HL-60/S4 (cell line): ENCODE results near the gene ZBTB12.

ENCODE experiments used
- in situ Hi-C: fragments of 300-500 bp; cut with MboI; formaldehyde crosslinking; loops from 2 replicates; pipeline ENCODE4 v1.14.3; 2022; ENCODE audit warnings: low sequenced_read_pairs

The ZBTB12 gene

DNA sequence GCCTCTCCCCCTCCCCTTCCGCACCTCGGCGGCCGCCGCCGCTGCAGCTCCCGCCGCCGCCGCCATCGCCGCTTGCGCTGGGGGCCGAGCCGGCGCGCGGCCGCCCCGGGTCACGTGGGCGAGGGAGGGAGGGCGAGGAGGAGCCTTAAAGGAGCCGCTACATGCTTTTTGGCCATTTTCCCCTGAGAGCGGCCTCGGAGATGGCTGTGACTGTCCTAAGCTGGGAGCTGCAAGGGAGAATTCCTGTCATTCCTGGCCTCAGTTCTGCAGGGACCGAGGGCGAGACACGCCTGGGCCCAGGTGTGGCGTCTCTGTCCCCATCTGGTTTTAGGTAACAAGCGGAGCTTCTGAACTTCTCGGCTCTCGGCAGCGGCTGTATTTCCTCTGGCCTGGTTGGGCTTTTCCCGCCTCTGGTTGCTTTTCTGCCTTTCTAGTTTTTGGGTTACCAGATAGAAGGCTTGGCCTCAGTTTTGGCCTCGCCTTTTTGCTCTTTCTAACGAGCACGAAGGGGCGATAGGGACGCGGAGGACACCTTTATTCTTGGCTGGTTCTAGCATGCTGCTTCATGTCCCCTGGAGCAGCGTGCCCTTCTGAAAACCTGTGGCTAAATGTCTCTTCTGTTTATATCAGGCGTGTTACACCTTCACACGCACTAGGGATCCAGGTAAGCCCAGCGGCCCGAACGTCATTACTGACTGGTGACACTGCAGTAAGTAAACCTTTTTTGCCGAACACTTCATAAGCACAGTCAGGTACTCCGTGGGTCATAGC is 4.1 kb downstream of the ZBTB12 start, which contains the start of gene EHMT2:
Gene EHMT2, minus strand, starts transcription at position 87 of the 771 bp plus-strand sequence. Its CDS starts 21 bp downstream, at position 66.
- in situ Hi-C loops: no loop called here

DNA sequence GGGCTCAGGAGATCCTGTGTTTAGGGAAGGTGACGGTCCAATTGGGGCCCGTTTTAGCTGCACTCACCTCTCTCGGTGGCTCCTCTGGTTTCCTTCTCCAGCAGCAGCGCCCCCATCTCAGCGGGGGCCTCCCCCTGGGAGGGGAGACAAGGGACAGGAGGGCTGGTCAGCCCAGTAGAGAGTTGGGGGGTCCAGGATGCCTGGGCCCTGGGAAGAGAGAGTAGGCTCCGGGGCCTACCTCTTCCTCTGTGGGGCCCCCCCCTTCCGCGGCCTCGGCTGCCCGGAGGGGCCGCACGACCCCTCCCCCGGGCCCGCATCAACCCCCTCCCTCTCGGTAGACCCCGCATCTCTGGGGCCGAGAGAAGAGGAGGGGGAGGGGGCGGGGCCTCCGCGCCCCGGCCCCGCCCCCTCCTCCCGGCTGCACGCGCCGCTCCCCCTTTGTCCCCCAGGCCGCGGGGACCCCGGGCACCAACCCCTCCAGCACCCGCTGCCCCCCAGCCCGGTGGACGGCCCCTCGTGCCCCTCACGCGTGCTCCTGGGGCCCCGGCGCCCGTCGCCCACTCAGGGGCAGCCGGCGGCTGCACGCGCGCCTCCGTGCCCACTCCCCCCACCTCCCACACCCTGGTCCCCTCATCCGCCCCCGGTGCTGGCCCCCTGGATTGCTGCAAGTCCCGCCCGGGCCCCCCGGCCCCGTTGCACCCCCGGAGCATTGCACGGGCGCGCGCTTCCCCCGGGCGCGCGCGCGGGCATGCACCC is 4.9 kb downstream of the ZBTB12 start:
- in situ Hi-C loops: no loop called here

DNA sequence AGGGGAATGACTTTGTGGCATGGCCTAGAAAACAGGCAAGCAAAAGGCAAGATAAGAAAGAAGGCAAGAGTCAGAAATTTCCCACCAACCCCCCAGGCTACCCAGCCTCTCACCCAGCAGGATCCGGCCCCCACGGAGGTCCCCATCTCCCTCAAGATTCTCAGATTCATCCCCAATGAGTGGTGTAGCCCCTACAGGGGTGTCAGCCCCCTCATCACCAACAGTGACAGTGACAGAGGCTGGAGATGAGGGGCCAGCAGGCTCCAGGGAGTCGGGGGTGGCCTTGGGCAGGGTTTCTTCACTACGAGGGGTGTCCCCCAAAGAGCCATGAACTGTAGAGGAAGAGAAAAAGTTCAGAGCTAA is 5.4 kb downstream of the ZBTB12 start:
- in situ Hi-C loops: no loop called here

DNA sequence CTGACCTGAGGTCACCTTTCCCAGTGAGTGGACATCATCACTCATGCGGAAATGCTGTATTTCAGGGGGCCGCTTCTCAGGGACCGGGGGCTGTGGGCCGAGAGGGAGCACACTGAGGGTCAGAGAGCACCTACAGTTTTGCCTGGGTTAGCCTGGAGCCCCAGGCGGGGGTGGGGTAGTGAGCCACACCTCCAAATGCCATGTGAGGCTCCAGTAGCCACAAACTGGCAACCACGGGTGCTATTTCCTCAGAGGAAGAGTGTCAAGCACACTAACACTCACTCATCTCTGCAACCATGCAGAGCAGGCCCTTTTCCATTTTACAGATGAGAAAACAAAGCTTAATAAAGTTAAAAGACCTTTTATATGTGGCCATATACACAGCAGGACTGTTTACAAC is 9.1 kb downstream of the ZBTB12 start:
- in situ Hi-C loops: no loop called here

DNA sequence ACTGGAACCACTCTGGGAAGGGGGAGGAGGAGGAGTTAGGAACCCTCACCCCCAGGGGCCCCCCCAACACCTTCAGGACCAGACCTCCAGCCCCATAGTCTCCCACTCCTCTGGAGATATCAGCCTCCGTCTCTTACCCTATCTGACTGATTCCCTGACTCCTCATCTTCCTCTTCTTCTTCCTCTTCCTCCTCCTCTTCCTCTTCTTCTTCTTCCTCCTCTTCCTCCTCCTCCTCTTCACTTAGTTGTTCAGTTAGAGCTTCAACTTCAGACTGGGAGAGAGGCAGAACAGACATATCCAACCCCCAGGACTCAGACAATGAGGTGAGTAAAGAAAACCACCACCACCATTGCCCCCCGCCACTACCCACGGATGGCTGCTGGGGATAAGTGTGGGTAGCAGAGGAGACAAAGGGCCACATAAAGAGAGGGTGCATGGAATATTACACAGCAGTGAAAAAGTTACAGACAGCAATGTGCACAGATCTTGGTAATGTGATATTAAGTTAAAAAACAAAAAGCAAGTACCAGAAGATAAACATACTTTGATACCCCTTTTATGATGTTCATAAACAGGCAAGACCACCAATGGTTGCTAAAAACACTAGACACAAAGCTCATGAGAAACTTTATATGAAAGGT is 12.4 kb downstream of the ZBTB12 start:
- in situ Hi-C loops: no loop called here

DNA sequence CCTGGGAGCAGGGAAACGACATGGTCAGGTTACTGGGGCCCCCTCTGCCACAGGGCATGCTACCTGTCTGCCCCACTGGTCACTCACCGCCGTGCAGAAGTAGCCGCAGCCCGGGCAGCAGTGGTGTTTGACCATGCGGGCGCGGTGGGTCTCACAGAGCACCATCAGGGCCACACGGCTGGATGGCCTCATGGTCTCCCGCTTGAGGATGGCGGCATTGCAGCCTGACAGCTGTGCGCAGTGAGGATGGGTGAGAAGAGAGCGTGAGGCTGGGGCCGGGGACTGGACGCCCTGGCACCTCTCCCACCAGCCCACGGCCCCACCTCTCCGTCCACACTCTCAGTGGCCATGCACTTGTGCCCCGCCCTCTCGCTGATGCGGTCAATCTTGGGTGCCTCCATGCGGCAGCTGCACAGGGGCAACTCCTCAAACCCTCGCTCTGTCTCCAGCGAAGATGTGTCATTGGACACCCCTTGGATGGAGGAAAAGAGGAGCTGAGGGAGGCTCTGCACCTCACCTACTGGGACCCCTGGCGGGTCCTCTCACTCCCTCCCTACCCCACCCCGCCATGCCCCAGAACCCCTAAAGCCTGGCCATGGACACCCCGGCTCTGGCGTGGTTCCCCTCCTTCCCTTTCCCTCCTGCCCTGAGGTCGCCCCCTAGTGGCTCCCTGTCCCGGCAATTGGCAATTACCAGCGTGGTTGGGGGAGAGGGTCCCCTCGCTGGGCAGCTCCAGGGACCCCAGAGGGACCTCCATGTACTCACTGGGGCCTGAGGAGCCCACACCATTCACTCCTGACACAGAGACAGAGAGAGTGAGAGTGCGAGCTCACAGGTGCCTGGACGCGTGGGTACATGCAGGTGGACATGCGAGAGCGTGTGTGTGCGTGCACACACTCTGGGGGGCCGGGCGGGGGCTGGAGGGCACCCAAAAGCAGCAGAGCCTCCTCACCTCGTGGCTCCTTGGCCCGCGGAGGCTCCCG is 13.3 kb downstream of the ZBTB12 start:
- in situ Hi-C loops: no loop called here

DNA sequence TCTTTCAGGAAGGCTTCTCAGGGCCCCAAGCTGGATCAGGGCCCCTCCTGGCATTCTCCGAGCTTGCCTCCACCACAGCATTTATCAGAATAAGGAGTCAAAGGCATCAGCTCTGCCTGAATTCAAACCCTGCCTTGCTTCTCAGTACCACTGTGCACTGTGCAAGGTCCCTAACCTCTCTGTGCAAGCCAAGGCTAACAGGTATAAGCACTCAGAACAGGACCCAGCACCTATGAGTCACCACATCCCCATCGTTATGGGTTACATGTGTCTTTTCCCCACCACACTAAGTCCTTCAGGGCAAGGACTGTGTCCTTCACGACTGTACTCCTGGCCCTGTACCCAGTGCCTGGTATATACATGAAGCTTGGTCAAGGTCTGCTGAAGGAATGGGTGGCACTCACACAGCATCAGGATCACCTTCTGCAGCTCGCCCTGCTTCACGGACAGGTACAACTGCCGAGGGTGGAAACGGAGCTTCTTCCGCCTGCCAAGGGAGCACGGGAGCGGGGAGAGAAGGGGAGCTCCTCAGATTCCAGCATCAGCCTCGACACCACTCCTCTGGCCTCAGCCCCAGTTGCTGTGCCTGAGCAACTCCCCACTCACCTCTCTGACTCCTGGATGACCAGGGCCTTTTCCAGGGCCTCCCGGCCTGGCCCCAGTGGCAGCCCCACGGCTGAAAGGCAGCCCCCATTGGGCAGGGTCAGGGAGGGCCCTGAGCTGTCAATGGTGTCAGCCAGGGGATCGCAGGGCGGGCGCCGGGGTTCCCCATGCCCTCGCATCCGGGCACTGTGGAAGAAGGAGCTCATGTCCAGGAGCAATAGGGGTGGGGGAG is 14.5 kb downstream of the ZBTB12 start:
- in situ Hi-C loops: no loop called here

DNA sequence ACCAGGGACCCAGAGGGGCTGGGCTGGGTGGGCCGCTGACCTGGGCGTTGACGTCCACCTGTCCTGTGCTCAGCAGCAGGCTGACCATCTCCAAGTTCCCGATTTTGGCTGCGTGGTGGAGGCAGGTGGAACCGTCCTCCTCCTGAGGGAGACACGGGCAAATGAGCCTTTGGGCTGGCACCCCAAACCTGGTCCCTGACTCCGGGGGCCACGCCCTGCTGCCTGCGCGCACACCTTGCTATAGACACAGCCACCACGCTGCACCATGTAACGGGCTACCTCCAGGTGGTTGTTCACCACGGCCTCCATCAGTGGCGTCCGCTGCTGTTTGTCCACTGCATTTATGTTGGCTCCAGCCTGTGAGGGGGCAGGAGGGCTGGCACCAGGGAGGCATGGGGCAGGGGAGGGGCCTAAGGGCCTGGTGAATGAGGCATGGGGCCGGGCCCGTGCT is 15.3 kb downstream of the ZBTB12 start:
- in situ Hi-C loops: no loop called here

DNA sequence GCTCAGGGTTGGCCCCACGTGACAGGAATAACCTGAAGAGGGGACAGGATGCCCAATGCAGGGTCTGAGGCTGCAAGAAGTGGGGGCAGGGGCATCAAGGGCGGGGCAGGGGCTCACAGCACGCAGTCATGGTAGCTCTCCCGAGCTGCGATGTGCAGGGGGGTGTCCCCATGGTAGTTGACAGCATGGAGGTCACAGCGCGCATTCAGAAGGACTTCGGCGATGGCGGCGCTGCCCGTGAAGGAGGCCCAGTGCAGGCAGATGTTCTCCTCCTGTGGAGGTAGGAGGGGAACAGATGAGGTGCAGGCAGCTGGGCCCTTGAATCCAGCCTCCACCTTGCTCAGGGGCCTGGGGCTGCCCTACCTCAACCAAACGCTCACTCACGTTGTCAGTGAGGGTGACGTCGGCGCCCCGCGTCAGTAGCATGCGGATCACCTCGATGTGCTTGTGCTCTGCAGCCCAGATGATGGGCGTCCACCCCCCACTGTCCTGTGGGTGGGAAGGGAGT is 17.3 kb downstream of the ZBTB12 start:
- in situ Hi-C loops: no loop called here

DNA sequence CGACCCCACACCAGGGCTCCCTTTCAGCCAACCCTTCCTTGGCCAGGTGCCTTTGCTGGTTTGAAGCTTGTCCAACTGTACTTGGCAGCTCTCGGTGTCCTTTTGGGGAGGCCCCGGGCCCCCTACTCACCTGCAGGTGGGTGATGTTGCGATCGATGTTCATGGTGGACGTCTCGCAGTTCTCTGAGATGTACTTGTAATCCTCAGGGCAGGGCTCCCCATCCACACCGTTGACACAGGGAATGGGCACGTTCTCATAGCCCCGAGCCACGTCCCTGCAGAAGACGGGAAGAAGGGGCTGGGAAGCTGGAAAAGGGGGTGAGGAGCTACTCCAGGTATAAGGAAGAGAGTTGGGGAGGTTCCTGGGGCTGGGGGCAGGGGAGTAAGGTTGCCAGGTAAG is 18.2 kb downstream of the ZBTB12 start:
- in situ Hi-C loops: no loop called here

DNA sequence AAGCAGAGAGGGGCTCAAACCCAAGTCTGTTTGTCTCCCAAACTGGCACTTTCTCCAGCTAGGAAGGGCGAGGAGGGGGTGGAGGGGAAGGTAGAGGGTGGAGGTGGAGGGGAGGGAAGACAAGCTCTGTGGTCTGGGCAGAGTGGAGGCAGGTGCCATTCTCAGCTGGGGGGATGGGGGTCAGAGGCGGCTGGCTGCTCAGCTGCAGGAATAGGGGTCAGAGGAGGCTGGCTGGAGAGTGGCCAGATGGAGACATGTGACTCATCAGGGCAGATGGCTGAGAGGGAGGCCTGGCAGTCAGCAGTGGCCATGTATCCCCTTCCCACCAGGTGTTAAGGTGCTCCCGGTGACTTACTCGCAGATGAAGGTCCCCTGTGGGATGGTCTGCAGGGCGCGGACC is 19.5 kb downstream of the ZBTB12 start:
- in situ Hi-C loops: no loop called here

DNA sequence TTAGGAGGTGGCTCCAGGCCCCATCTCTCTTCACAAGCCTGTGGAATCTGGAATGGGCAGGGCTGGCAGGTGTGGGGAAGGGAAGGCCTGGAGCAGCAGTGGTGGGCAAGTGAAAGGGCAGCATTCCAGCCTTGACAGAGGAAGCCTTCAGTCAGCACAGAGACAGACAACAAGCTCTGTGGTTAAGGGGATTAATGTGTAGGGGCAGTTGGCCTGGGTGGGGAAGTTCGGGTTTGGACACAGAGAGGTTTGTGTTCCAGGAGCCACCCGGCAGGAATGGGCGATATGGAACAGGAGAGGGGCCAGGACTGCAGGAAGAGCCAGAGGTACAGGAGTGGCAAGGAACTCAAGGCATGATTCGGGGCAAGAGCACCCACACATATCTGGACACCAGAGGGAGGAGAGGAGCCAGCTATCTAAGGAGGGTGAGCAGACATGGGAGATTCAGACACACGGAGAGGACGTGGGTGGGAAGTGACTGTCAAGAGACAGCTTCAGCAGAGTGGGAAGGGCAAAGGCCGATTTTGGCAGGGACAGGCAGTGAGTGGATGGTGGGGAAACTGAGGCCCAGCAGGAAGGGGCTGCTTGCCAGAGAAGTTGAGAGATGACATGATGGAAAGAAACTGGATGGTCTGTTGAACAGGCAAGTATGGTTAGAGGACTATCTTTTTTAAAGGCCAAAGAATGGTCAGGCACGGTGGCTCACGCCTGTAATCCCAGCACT is 20.6 kb downstream of the ZBTB12 start:
- in situ Hi-C loops: no loop called here

DNA sequence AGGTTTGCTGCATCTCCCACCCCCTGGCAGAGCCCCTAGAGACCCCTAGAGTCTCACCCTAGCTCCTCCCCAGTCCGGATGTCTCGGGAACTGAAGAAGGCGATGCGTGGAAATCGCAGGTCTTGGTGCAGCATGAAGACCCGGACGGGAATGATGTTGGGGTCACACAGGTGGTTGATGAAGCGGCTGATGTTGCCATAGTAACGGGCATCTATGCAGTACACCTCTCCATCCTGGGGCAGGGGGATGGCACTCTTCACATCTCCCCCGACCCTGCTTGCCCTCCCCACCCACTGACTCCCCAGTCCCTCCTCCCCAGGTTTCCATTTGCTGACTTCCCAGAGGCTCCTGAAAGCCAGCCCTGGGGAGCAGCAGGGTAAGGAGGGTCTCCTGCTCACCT is 21.3 kb downstream of the ZBTB12 start:
- in situ Hi-C loops: no loop called here

DNA sequence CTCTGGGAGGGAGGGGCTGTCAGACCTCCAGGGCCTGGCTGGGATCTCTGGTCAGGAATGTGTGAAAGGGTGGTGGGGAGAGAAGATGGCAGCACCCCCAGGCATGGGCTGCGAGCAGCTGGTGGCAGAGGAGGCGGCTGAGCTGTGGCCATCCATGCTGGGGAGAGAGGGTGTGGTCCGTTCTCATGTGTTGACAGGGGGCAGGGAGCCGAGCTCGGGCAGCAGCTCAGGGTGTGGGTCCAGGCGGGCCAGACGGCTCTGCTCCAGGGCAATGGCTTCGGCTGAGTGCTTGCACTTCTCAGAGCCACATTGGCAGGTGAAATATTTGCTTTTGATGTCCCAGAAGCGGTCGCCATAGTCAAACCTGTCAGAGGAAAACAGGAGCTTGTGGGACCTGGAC is 22.0 kb downstream of the ZBTB12 start:
- in situ Hi-C loops: no loop called here

DNA sequence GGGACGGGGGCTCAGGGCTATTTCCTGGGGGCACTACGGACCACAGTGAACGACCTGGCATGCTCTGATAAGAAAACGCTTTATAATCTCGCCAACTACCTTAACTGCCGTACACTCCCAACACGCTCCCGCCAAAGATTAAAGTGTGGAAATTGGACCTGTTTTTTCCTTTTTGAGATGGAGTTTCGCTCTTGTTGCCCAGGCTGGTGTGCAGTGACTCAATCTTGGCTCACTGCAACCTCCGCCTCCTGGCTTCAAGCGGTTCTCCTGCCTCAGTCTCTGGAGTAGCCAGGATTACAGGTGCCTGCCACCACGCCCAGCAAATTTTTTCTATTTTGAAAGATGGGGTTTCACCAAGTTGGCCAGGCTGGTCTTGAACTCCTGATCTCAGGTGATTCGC is 22.7 kb downstream of the ZBTB12 start:
- in situ Hi-C loops: no loop called here

DNA sequence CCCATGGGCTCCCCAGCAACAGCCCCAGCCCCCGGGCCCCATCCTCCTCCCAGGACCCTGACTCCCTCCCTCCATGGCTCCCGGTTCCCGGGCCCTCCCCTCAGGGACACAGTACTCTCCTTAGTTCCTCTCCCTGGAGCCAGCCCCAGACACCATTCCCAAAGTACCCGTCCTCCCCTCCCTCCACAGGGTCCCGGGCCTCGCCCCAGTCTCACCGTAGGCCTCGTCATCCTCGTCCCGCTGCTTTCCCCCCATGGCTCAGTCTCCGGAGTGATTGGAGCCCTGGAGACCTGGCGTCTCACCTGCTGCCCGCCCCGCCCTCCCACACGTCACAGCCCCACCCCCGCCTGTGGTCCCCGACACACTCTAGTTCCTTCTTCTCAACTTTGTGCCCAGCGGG is 23.2 kb downstream of the ZBTB12 start, which contains the start of gene SLC44A4:
Gene SLC44A4, minus strand, starts transcription at position 272 of the 400 bp plus-strand sequence. Its CDS starts 17 bp downstream, at position 255.
- in situ Hi-C loops: no loop called here

DNA sequence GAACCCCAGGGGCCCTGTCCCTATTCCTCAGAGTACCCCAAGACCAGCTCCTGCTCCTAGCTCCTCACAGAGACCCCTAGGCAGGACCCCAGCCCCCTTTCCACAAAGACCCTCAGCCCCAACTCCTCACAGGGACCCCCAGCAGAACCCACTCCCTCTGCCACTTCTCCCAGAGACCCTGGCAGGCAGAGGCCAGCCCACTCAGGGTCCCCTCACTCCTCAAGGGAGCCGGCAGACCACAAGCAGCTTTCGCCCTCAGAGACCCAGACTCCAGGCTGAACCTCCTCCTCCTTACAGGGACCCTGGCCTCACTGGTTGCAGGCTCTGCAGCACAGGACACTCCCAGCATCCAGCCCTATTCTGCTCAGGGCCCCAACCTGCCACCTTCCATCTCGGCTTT is 23.7 kb downstream of the ZBTB12 start:
- in situ Hi-C loops: no loop called here

DNA sequence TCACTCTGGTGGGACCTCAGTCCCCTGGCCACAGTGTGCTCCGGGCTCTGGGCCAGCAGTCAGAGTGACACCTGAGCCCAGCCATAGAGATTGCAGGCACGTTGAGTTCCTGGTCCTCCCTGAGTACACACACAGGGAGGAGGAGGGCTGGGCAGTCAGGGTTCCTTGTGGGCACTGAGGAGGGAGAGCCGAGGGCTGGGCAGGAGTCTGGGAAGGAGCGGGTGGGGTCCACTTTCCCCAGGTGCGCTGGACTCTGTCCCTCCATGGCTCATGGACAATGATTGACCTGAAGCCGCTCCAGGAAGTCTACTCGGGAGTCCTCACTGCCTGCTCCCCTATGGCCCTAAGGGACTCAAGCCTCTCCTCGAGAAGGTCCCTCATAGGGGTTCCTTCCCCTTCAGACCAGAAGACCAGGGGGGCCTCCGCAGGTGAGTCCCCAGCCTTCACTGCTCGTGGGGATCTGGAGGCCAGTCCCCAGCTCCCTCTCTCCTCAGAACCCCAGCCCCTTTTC is 24.2 kb downstream of the ZBTB12 start:
- in situ Hi-C loops: no loop called here
